ENCODE measurements around the gene SYT17. TPM values are rescaled to one million over a fixed set of nuclear protein-coding genes. Genes with fewer than 3 reads are reported as not detected.
A peak's percentile ranks its signal among the peaks of the same experiment; 100 is the strongest.

The SYT17 gene
- polyA plus RNA-seq, 3 donors, result 0.81 to 4.9 (median 1.1) TPM

- Mint-ChIP-seq H3K4me3 (no peak overlapping the region), H3K36me3 (peaks cover 5 to 6% of the 10 kb centered on the region in 2 donors), H3K27me3 (ENCODE audit: low read depth in 3 of 3) (no peaks in the 10 kb centered on the region), H3K9me3 (peaks cover 0 to 12% (median 4%) of the 10 kb centered on the region in 7 donors), H3K27ac (peak overlapping the region in 4 of 7 donors; percentile 15 to 35 (median 17)), H3K4me1 (peaks cover 48% of the 10 kb centered on the region)
- H3K4me3 ChIP-seq (replicated peaks in 1 of 3; ENCODE audit: low read depth in 2 of 3, low read length in 3 of 3), result no peak overlapping the region
- DNase-seq, result no peak
- H3K9ac ChIP-seq (ENCODE audit: insufficient read depth, low read length, poor library complexity, severe bottlenecking), result no peak overlapping the region
- no peak overlapping the region for H3K4me2 ChIP-seq (replicated peaks; ENCODE audit: extremely low read depth, low read length, poor library complexity, severe bottlenecking)
- TF ChIP-seq CTCF (IDR thresholded peaks at IDR 0.05), result no peak
- H3K9me3 ChIP-seq (replicated peaks in 1 of 2; ENCODE audit: control insufficient read depth in 1 of 2, insufficient read depth in 1 of 2, low read length in 2 of 2), result peaks cover 0 to 6% of the 10 kb centered on the region in 2 donors
- intact Hi-C loops (cut with micrococcal nuclease), result no loop called here
- peaks cover 49 to 52% of the 10 kb centered on the region in 2 donors for H3K4me1 ChIP-seq (ENCODE audit: control insufficient read depth in 1 of 2, insufficient read depth in 2 of 2, low read length in 2 of 2)
- no peaks in the 10 kb centered on the region for H3K27me3 ChIP-seq (ENCODE audit: control insufficient read depth in 2 of 2, insufficient read depth in 2 of 2, low read length in 2 of 2)
- H3K36me3 ChIP-seq (replicated peaks in 1 of 2; ENCODE audit: control insufficient read depth in 1 of 2, insufficient read depth in 2 of 2, low read length in 2 of 2), result no peaks in the 10 kb centered on the region
- no peaks in the 10 kb centered on the region for H4K20me1 ChIP-seq (ENCODE audit: insufficient read depth, low read length)
- no peaks in the 10 kb centered on the region for H3K79me2 ChIP-seq (ENCODE audit: insufficient read depth, low read length)
- 20% methylated on average over 3 of the region's 3 CpGs for whole genome bisulfite sequencing (ENCODE audit: insufficient coverage)
- H3K27ac ChIP-seq (ENCODE audit: low read depth in 1 of 2, low read length in 2 of 2), result no peak overlapping the region
- H2AFZ ChIP-seq (ENCODE audit: insufficient read depth, low read depth, low read length, poor library complexity, severe bottlenecking), result no peak overlapping the region
Measured at GRCh38 chr16:19127674-19128131, 40.3 kb upstream of the SYT17 start.

GRCh38 chr16:19128454-19129200 is 39.4 kb upstream of the SYT17 start:
- Histone ChIP-seq H3K27me3 (ENCODE audit: control insufficient read depth in 2 of 2, insufficient read depth in 2 of 2, low read length in 2 of 2) (no peaks in the 10 kb centered on the region), H3K9me3 (replicated peaks in 1 of 2; ENCODE audit: control insufficient read depth in 1 of 2, insufficient read depth in 1 of 2, low read length in 2 of 2) (peaks cover 0 to 6% of the 10 kb centered on the region in 2 donors), H3K4me2 (replicated peaks; ENCODE audit: extremely low read depth, low read length, poor library complexity, severe bottlenecking) (no peak overlapping the region), H3K4me1 (ENCODE audit: control insufficient read depth in 1 of 2, insufficient read depth in 2 of 2, low read length in 2 of 2) (peaks cover 52 to 59% of the 10 kb centered on the region in 2 donors), H2AFZ (ENCODE audit: insufficient read depth, low read depth, low read length, poor library complexity, severe bottlenecking) (no peak overlapping the region), H3K79me2 (ENCODE audit: insufficient read depth, low read length) (no peaks in the 10 kb centered on the region), H3K9ac (ENCODE audit: insufficient read depth, low read length, poor library complexity, severe bottlenecking) (no peak overlapping the region), H3K27ac (ENCODE audit: low read depth in 1 of 2, low read length in 2 of 2) (no peak overlapping the region), H3K36me3 (replicated peaks in 1 of 2; ENCODE audit: control insufficient read depth in 1 of 2, insufficient read depth in 2 of 2, low read length in 2 of 2) (no peaks in the 10 kb centered on the region), H3K4me3 (replicated peaks in 1 of 3; ENCODE audit: low read depth in 2 of 3, low read length in 3 of 3) (no peak overlapping the region), H4K20me1 (ENCODE audit: insufficient read depth, low read length) (no peaks in the 10 kb centered on the region)
- no peak overlapping the region for H3K27ac Mint-ChIP-seq
- no peak overlapping the region for H3K4me3 Mint-ChIP-seq
- H3K36me3 Mint-ChIP-seq, result peaks cover 3% of the 10 kb centered on the region in 2 donors
- peaks cover 54% of the 10 kb centered on the region for H3K4me1 Mint-ChIP-seq
- intact Hi-C loops (cut with micrococcal nuclease), result no loop called here
- TF ChIP-seq CTCF (IDR thresholded peaks at IDR 0.05), result no peak
- no peaks in the 10 kb centered on the region for H3K27me3 Mint-ChIP-seq (ENCODE audit: low read depth in 3 of 3)
- H3K9me3 Mint-ChIP-seq, result peaks cover 0 to 12% (median 4%) of the 10 kb centered on the region in 7 donors
- DNase-seq, result no peak
- WGBS (ENCODE audit: insufficient coverage), result no CpG with 5 or more reads among the region's 7 CpGs
